Breast epithelium (tissue), 3 donors: ENCODE results near the gene AHNAK.

Experiments
- POLR2A ChIP-seq: fragments of 450-650 bp; IDR thresholded peaks from one replicate; pipeline ENCODE4 v1.6.1; 2016; ENCODE audit warnings: antibody characterized with exemption, mild to moderate bottlenecking, moderate library complexity
- POLR2AphosphoS5 ChIP-seq, 3 donors: sonication (generic); formaldehyde crosslinking; IDR thresholded peaks; one replicate each; pipeline ENCODE4 v1.6.1; 2017; ENCODE audit warnings: antibody characterized with exemption in 3 of 3
- TF ChIP-seq, protein P1 (sequence below), 3 donors: fragments of 450-650 bp; IDR thresholded peaks; one replicate each; pipeline ENCODE4 v1.5.1; 2016 to 2017; ENCODE audit warnings: antibody characterized with exemption in 3 of 3, mild to moderate bottlenecking in 3 of 3, moderate library complexity in 3 of 3

DNA sequence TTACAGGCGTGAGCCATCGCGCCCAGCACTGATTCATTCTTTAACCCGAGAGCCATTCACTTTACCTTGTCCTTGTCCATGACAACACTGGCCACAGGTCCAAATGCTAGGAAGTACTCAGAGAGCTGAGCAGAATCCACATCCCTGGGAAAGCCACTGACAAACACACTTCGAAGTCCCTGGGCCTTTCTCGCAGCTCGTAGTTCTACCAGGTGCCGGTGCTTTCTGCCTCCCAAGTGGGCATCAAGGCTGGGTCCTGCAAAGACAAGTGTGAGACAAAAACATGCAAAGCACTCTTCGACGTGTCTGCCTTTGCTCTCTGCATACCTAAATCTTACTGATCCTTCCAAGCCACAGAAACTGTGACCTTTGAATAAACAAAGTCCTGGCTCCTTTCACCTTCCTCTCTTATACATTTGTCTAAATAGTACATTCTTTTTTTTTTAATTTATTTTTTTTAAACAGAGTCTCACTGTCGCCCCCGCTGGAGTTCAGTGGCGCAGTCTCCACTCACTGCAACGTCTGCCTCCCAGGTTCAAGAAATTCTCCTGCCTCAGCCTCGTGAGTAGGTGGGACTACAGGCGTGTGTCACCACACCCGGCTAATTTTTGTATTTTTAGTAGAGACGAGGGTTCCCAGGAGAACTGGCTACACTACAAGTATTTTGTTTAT, 42.5 kb upstream of the AHNAK start:
- TF ChIP-seq POLR2A (no peak), POLR2AphosphoS5 (IDR thresholded peaks at IDR 0.05) (no peak)
- TF ChIP-seq, protein P1, sequence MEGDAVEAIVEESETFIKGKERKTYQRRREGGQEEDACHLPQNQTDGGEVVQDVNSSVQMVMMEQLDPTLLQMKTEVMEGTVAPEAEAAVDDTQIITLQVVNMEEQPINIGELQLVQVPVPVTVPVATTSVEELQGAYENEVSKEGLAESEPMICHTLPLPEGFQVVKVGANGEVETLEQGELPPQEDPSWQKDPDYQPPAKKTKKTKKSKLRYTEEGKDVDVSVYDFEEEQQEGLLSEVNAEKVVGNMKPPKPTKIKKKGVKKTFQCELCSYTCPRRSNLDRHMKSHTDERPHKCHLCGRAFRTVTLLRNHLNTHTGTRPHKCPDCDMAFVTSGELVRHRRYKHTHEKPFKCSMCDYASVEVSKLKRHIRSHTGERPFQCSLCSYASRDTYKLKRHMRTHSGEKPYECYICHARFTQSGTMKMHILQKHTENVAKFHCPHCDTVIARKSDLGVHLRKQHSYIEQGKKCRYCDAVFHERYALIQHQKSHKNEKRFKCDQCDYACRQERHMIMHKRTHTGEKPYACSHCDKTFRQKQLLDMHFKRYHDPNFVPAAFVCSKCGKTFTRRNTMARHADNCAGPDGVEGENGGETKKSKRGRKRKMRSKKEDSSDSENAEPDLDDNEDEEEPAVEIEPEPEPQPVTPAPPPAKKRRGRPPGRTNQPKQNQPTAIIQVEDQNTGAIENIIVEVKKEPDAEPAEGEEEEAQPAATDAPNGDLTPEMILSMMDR (IDR thresholded peaks at IDR 0.05) = no peak
